ENCODE data around the gene UQCR11.
A peak's percentile ranks its signal among the peaks of the same experiment; 100 is the strongest.

UQCR11 gene

GRCh38 chr19:1585243-1585580 is 20.1 kb downstream of the UQCR11 start:
- DNase-seq: no peak

DNA sequence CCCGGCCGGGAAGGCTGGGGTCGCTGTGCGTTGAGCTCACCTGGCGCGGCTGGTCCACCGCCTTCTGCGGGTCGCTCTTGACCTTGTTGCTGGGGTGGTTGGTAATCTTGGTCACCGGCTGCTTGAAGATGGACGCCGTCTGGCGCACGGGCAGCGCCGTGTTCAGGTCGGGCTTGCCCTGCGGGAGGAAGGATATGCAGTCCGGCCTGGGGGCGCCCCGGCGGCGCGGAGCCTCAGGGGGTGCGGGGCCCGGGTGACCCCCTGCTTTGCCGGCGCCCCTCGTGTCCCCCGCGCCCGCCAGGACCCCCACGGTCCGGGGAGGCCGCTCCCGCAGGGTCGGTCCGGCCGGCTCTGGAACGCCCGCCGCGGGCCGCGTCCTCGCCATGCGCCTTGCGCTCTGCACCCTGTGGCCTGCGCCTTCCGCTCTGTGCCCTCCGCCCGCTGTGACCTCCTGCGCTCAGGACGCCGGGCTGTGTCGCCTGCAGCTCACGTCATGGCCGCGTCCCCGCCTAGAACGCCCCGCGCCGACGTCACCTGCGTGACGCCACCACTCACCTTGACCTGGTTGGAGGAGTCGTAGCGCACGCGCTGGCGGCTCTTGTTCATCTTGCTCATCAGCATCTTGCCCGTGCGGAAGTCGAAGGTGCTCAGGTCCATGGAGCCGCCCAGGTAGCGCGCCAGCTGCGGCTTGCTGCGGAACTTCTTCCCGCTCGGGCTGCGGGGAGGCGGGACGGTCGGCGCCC is 20.6 kb downstream of the UQCR11 start:
- no peak for DNase-seq

DNA sequence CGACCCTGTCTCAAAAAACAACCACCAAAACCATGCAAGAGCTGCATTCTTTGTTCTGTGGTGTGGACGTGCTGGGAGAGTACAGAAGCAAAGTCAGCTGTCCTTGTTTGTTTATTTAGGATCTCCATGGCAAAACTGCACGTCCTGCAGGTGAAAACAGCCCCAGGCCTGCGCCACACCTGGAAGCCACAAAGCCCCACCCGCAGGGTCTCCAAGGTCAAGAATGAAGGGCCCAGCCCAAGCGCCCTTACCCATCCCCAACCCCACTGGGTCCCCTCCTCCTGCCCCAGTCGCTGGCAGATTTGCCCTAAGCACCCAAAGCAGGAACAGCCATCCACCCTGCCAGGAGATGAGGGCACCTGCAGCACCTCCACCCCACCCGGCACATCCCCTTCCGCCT is 23.1 kb downstream of the UQCR11 start:
- no peak for DNase-seq

- DNase-seq: no peak
Measured at GRCh38 chr19:1580957-1581356, 24.3 kb downstream of the UQCR11 start.

- no peak for DNase-seq
Measured at GRCh38 chr19:1580382-1580781, 24.9 kb downstream of the UQCR11 start.

- DNase-seq: no peak
Measured at GRCh38 chr19:1579222-1579621, 26.0 kb downstream of the UQCR11 start.

GRCh38 chr19:1577929-1578618 is 27.2 kb downstream of the UQCR11 start:
- DNase-seq: no peak

DNA sequence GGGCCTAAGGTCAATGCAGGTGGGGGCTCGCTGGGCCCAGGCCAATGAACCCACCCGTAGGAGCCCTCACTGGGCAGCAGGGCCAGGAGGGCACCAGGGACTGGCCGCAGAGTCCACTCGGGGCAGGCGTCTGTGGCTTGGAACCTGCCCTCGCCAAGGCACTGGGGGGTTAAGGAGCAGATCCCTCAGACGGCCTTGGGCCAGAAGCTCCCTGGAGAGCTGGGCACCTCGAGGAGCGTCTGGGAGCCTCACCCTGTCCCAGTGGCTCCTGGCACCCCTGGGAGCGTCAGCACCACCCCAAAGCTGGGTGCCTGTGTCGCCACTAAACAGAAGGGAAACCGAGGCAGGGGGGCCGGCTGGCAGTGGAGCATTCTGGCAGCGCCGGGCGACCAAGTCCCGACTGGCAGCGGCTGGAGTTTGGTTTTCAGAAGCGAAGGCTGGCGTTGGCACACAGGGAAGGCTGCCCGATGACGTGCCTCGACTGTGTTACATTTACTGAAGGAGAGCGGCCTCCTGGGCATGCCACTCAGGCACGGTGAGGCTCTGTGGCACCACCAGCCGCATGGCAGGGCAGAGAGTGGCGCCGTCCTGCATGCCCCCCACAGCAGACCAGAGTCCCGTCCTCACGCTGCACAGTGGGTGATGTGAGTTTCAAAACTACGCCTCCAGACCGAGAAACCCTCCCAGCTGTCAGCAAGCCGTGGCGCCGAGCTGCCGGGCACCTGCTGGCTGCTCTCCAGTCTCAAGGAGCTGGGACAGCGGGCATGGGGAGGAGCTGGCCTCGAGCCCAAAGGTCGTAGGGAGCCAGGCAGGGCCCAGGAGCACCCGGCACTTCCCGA is 28.0 kb downstream of the UQCR11 start:
- DNase-seq: no peak

GRCh38 chr19:1576242-1577089 is 28.8 kb downstream of the UQCR11 start:
- no peak for DNase-seq

DNA sequence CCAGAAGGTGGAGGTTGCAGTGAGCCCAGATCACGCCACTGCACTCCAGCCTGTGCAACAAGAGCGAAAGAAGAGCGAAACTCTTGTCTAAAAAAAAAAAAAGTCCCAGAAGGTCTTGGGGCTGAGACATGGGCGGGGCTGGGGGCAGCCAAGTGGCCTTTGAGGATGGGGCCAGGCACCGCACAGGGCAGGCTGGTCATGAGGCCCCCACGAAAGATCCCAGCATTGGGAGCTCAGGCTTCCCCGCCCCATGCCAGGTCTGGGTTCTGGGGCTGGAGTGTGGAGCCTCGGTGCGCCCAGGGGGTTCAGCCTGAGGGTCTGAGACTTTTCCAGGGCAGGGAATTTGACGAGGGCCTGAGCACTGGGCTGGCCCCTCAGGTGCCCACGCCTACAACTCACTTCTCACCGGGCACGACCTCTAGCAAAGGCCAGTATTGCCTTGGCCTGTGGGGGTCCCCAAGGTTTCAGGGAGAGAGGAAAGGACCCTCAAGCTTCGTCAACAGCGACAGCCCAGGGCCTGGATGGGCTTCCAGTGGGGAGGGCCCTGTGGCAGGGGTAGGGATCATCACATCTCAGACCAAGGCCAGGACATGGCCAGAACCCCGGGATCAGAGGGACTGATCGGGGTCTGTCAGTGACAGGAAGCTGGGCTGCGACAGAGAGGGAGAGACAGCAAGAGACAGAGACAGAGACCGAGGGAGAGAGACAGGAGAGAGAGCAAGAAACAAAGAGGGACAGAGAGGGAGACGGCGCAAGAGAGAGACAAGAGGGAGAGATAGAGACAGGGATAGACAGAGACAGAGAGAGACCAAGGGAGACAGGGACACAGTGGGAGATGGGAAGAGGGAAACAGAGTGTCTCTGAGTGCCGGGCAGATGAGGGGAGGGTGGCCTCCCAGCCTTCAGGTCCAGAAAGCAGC is 29.7 kb downstream of the UQCR11 start:
- DNase-seq: no peak

DNA sequence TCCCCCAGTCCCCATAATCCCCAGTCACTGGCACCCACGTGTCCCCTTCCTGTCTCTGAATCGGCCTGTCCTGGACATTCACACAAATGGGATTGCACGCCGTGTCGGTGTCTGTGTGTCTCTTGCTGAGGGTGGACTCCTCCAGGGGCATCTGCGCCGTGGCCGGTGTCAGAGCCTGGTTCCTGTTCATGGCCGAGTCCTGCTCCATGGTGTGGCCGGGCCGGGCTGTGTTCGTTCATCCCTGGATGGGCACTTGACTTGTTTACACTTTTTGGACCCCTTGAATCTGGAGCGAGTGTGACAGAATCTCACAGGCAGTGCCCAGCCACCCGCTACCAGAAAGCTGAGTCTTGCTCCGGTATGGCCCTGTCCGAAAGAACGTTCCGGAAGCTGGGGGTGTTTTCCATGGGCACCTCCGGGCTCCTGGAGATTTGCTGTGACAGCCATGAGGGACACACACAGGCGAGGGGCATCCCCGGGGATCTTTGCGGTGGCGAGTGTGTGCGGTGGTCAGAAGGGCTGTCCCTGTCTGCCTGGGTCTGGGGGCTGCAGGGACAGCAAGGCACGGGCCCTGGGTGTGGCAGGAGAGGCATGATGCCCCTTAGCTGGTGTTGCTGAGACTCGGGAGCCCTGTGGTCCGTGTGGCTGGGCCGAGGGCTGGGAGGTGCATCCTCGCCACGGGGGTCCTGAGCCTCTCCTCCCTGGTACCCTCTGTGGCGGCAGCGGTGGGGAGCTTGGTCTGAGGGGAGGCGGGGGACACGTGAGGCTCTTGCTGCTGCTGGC is 30.7 kb downstream of the UQCR11 start:
- no peak for DNase-seq

DNA sequence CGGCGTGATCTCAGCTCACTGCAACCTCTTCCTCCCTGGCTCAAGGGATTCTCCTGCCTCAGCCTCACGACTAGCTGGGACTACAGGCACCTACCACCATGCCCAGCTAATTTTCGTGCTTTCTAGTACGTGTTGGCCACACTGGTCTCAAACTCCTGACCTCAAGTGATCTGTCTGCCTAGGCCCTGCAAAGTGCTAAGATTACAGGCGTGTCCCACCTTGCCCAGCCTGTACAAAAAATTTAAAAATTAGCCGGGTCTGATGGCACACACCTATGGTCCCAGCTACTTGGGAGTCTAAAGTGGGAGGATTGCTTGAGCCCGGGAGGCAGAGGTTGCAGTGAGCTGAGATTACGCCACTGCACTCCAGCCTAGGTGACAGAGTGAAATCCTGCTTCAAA is 32.5 kb downstream of the UQCR11 start:
- no peak for DNase-seq

DNA sequence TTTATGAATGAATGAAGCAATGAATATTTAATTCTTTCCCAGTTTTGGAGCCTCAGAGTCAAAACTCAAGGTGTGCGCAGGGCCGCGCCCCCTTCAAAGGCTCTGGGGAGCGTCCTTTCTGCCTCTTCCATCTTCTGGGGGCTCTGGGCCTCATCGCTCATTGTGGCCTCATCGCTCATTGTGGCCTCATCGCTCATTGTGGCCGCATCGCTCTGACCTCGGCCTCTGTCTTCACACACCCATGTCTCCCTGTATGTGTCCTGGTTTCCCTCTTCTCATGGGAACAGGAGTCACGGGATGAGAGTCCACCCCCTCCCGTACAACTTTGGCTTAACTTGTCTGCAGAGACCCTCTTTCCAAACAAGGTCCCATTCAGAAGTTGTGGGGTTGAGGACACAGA is 33.9 kb downstream of the UQCR11 start:
- no peak for DNase-seq

DNA sequence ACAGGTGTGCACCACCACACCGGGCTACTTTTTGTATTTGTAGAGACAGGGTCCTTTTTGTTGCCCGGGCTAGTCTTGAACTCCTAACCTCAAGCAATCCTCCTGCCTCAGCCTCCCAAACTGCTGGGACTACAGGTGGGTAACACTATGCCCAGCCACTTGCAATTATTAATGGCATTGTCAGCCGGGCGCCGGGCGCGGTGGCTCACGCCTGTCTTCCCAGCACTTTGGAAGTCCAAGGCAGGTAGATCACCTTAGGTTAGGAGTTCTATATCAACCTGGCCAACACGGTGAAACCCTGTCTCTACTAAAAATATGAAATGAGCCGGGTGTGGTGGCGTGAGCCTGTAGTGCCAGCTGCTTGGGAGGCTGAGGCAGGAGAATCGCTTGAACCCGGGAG is 34.4 kb downstream of the UQCR11 start:
- no peak for DNase-seq

DNA sequence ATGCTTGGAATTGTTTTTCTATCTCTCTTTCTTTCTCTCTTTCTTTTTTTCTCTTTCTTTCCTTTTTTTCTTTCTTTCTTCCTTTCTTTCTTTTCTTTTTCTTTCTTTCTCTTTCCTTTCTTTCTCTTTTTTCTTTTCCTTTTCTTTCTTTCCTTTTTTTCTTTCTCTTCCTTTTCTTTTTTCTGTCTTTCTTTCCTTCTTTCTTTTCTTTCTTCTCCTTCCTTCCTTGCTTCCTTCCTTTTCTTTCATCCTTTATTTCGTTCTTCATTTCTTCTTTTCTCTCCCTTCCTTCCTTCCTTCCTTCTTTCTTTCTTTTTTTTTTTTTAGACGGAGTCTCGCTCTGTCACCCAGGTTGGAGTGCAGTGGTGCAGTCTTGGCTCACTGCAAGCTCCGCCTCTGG is 35.3 kb downstream of the UQCR11 start:
- no peak for DNase-seq

DNA sequence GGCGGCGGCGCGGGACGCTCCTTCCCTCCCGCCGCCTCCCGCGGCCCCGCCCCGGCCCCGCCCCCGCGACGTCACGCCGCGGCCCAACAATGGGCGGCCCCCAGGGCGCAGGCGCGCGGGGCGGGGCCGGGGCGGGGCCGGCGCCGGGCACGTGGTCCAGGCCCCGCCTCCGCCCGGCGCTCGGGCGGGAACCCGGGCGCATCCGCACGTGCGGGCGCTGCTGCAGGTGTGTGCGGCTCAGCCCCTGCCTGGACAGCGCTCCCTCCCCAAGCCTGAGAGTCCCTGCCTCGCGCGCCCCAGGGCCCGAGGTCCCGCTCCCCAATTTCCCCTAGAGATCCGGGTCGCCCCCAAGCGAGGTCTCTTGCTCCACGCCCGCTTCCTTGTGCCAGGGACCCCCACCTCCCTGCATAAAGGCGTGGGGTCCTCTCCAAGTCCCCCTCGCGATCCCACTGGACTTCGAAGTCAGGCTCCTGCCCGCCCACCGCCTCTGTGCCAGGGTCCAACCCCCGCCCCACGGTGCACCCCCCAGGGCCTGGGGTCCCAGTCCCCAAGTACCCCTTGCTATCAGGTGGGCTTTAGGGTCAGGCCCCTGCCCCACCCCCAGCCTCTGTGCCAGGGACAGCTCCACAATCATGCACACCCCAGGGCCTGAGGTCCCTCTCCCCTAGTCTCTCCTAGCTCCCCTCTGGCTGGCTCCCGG is 36.8 kb downstream of the UQCR11 start, which contains the start of gene MEX3D:
Gene MEX3D, minus strand, starts transcription at position 6 of the 700 bp plus-strand sequence. CDS start 267 bp downstream, outside the sequence.
- DNase-seq: peak; percentile 37

- no peak for DNase-seq
Measured at GRCh38 chr19:1567848-1568227, 37.4 kb downstream of the UQCR11 start.

GRCh38 chr19:1567116-1567847 is 38.0 kb downstream of the UQCR11 start:
- DNase-seq: no peak

GRCh38 chr19:1566392-1567115 is 38.7 kb downstream of the UQCR11 start:
- DNase-seq: peak; percentile 69

Measured in T1000 (cell line).